ENCODE results near the gene CADM4.

Gene CADM4

GRCh38 chr19:43634872-43635560 lies 4.6 kb downstream of the CADM4 start:
- ChIA-PET POLR2A (no interaction called here), CTCF (interaction anchor here (1.1 to 1.4 kb wide), 2 partner anchors 17 to 110 kb away, joined by 3 to 4 read pairs; no protein-coding TSS in a partner anchor)
- DNase-seq (ENCODE audit: extremely low spot score) = no peak
- TF ChIP-seq CTCF (IDR thresholded peaks at IDR 0.05; ENCODE audit: control extremely low read depth, extremely low read depth, low read depth, missing control alignments) = no peak

GRCh38 chr19:43634506-43634871 lies 5.2 kb downstream of the CADM4 start:
- ChIA-PET POLR2A (no interaction called here), CTCF (interaction anchor here (1.4 kb wide), 1 partner anchor 17 kb away, joined by 4 read pairs; no protein-coding TSS in a partner anchor)
- TF ChIP-seq CTCF (IDR thresholded peaks at IDR 0.05; ENCODE audit: control extremely low read depth, extremely low read depth, low read depth, missing control alignments) = no peak
- DNase-seq (ENCODE audit: extremely low spot score) = no peak

- ChIA-PET POLR2A (no interaction called here), CTCF (interaction anchor here (1.4 kb wide), 1 partner anchor 18 kb away, joined by 4 read pairs; no protein-coding TSS in a partner anchor)
Observed at GRCh38 chr19:43634068-43634467, 5.6 kb downstream of the CADM4 start.

GRCh38 chr19:43633520-43633919 lies 6.1 kb downstream of the CADM4 start:
- POLR2A ChIA-PET = interaction anchor here (0.6 kb wide), 1 partner anchor 42 kb away, joined by 3 read pairs; no protein-coding TSS in a partner anchor
- TF ChIP-seq CTCF (IDR thresholded peaks at IDR 0.05; ENCODE audit: control extremely low read depth, extremely low read depth, low read depth, missing control alignments) = no peak
- DNase-seq (ENCODE audit: extremely low spot score) = no peak
- CTCF ChIA-PET = interaction anchor here (1.4 kb wide), 1 partner anchor 18 kb away, joined by 4 read pairs; no protein-coding TSS in a partner anchor

More at GRCh38 chr19:43634068-43634467, 5.6 kb downstream of the CADM4 start:
- TF ChIP-seq CTCF (IDR thresholded peaks at IDR 0.05; ENCODE audit: control extremely low read depth, extremely low read depth, low read depth, missing control alignments) = no peak
- no peak for DNase-seq (ENCODE audit: extremely low spot score)

- no peak for TF ChIP-seq CTCF (IDR thresholded peaks at IDR 0.05; ENCODE audit: control extremely low read depth, extremely low read depth, low read depth, missing control alignments)
- DNase-seq (ENCODE audit: extremely low spot score) = no peak
Observed at GRCh38 chr19:43631491-43631890, 8.2 kb downstream of the CADM4 start.

GRCh38 chr19:43628646-43629326 lies 10.9 kb downstream of the CADM4 start:
- POLR2A ChIA-PET = no interaction called here
- no peak for DNase-seq (ENCODE audit: extremely low spot score)
- CTCF ChIA-PET = interaction anchor here (0.7 kb wide), 1 partner anchor 182 kb away, joined by 3 read pairs; no protein-coding TSS in a partner anchor
- TF ChIP-seq CTCF (IDR thresholded peaks at IDR 0.05; ENCODE audit: control extremely low read depth, extremely low read depth, low read depth, missing control alignments) = no peak

More at GRCh38 chr19:43631491-43631890, 8.2 kb downstream of the CADM4 start:
- CTCF ChIA-PET = no interaction called here
- POLR2A ChIA-PET = no interaction called here

All from GM10248 (cell line).